ENCODE results near the gene NBEA.

- TF ChIP-seq SP1 (IDR thresholded peaks at IDR 0.05; ENCODE audit: low read depth) = no peak
- no peak for TF ChIP-seq POLR2A (IDR thresholded peaks at IDR 0.05; ENCODE audit: borderline replicate concordance, extremely low read depth, insufficient read depth, insufficient read length)
- TF ChIP-seq CTCF (IDR thresholded peaks at IDR 0.05 in 2 of 3, conservative IDR thresholded peaks at IDR 0.05 in 1 of 3; ENCODE audit: borderline replicate concordance in 1 of 3, insufficient read depth in 1 of 3, low read depth in 2 of 3, low read length in 2 of 3) = no peak
- TF ChIP-seq REST (IDR thresholded peaks at IDR 0.05; ENCODE audit: low read depth) = no peak
- no peak for TF ChIP-seq POLR2AphosphoS5 (IDR thresholded peaks at IDR 0.05; ENCODE audit: low read depth, low read length)
- no peak for TF ChIP-seq TCF7L2 (IDR thresholded peaks at IDR 0.05; ENCODE audit: borderline replicate concordance, extremely low read depth, insufficient read depth, insufficient read length)
- TF ChIP-seq EZH2 (IDR thresholded peaks at IDR 0.05) = no peak
- no peak for TF ChIP-seq ZNF274 (IDR thresholded peaks at IDR 0.05; ENCODE audit: low read depth, low read length)
- no peak for TF ChIP-seq FOSL1 (IDR thresholded peaks at IDR 0.05; ENCODE audit: low read depth)
Measured at GRCh38 chr13:34897220-34897619, 44.9 kb upstream of the NBEA start.
